Kidney epithelial cell (primary cell): ENCODE results near the gene NR2C2. TPM values are rescaled to one million over a fixed set of nuclear protein-coding genes. Genes with fewer than 3 reads are reported as not detected.

Source experiments
- DNase-seq: peaks from one replicate; pipeline ENCODE4 v3.0.0-alpha.2; 2010; ENCODE audit warnings: low read depth
- H3K27me3 ChIP-seq: 2 replicates; pipeline ENCODE4 v1.6.0; 2011; ENCODE audit warnings: low read length; ENCODE audit not compliant: control insufficient read depth, insufficient read depth
- H3K36me3 ChIP-seq: 2 replicates; pipeline ENCODE4 v1.5.1; 2011; ENCODE audit warnings: low read length; ENCODE audit not compliant: control insufficient read depth, insufficient read depth
- H3K4me3 ChIP-seq: 2 replicates; pipeline ENCODE4 v1.5.1; 2011; ENCODE audit warnings: low read depth, mild to moderate bottlenecking, control low read depth, low read length
- CTCF ChIP-seq: IDR thresholded peaks from 2 replicates; pipeline ENCODE4 v1.5.1; 2011; ENCODE audit warnings: mild to moderate bottlenecking, moderate library complexity, low read length, control low read depth, inconsistent platforms; ENCODE audit not compliant: insufficient read depth, poor library complexity, severe bottlenecking
- total RNA-seq: library from RNA; depleted of rRNA; stranded (reverse); fragments of >200 nt; gene quantifications from 2 replicates; pipeline ENCODE4 v1.2.3, GENCODE V29; 2015

NR2C2 gene
- total RNA-seq, 1 donor from 2014 or later, result 33.6 TPM

GRCh38 chr3:14905055-14905657 lies 42.2 kb upstream of the NR2C2 start:
- Histone ChIP-seq H3K4me3 (no peak overlapping the region), H3K27me3 (peaks cover 3% of the 10 kb centered on the region), H3K36me3 (no peaks in the 10 kb centered on the region)
- DNase-seq, result no peak
- no peak for TF ChIP-seq CTCF

- Histone ChIP-seq H3K27me3 (peaks cover 3% of the 10 kb centered on the region), H3K4me3 (no peak overlapping the region), H3K36me3 (no peaks in the 10 kb centered on the region)
- TF ChIP-seq CTCF, result no peak
- no peak for DNase-seq
Measured at GRCh38 chr3:14906355-14906971, 40.9 kb upstream of the NR2C2 start.

GRCh38 chr3:14907043-14907966 lies 40.1 kb upstream of the NR2C2 start:
- no peak overlapping the region for H3K4me3 ChIP-seq
- peaks cover 3% of the 10 kb centered on the region for H3K27me3 ChIP-seq
- no peak for TF ChIP-seq CTCF
- H3K36me3 ChIP-seq, result no peaks in the 10 kb centered on the region
- DNase-seq, result no peak

GRCh38 chr3:14909250-14909649 lies 38.1 kb upstream of the NR2C2 start:
- Histone ChIP-seq H3K36me3 (no peaks in the 10 kb centered on the region), H3K4me3 (no peak overlapping the region), H3K27me3 (peaks cover 9% of the 10 kb centered on the region)
- TF ChIP-seq CTCF, result no peak
- DNase-seq, result no peak

- DNase-seq, result no peak
- no peak for TF ChIP-seq CTCF
- no peaks in the 10 kb centered on the region for H3K36me3 ChIP-seq
- no peak overlapping the region for H3K4me3 ChIP-seq
- peaks cover 7% of the 10 kb centered on the region for H3K27me3 ChIP-seq
Measured at GRCh38 chr3:14911651-14912050, 35.7 kb upstream of the NR2C2 start.
